ENCODE measurements around the gene SLC37A4. TPM values are rescaled to one million over a fixed set of nuclear protein-coding genes. Genes with fewer than 3 reads are reported as not detected.

The SLC37A4 gene
- polyA plus RNA-seq, 1 of the 3 experiments (the other 2 are of a cell fraction) = 21.8 TPM

- Histone ChIP-seq H3K4me1 (ENCODE audit: control insufficient read depth in 1 of 2, insufficient read depth in 2 of 2, low read depth in 1 of 2, low read length in 1 of 2) (peaks cover 5 to 12% of the 10 kb centered on the region in 2 experiments; a peak in 2 of 4 replicates), H3K36me3 (replicated peaks in 1 of 2; ENCODE audit: control insufficient read depth in 1 of 2, insufficient read depth in 2 of 2, low read length in 1 of 2) (peaks cover 2 to 23% of the 10 kb centered on the region in 2 experiments), H3K27me3 (ENCODE audit: insufficient read depth) (no peaks in the 10 kb centered on the region), H3K79me2 (ENCODE audit: insufficient read depth) (no peaks in the 10 kb centered on the region), H3K4me3 (ENCODE audit: low read depth in 2 of 2, low read length in 1 of 2) (no peak overlapping the region), H3K27ac (ENCODE audit: low read depth in 2 of 2, low read length in 1 of 2) (no peak overlapping the region), H3K9ac (no peak overlapping the region), H2AFZ (ENCODE audit: low read depth) (no peak overlapping the region), H4K20me1 (ENCODE audit: insufficient read depth) (no peaks in the 10 kb centered on the region), H3K9me3 (no peaks in the 10 kb centered on the region), H3K4me2 (peak overlapping the region; percentile 94; the same call in 1 of the 2 replicates), H3F3A (replicated peaks; ENCODE audit: insufficient read depth) (peaks cover 3% of the 10 kb centered on the region), H3K9me2 (no peaks in the 10 kb centered on the region)
- WGBS (ENCODE audit: low lambda C conversion rate) = 100% methylated on average over 1 of the region's 1 CpG
- TF ChIP-seq USF1 (IDR thresholded peaks at IDR 0.05; ENCODE audit: borderline replicate concordance, low read depth) (no peak), CTCF (IDR thresholded peaks at IDR 0.05) (no peak), TAF1 (IDR thresholded peaks at IDR 0.05; ENCODE audit: borderline replicate concordance, low read depth, low read length) (no peak), MAX (IDR thresholded peaks at IDR 0.05; ENCODE audit: low read depth) (no peak), JUND (IDR thresholded peaks at IDR 0.05) (no peak), NFIC (IDR thresholded peaks at IDR 0.05; ENCODE audit: borderline replicate concordance) (no peak), SMC3 (IDR thresholded peaks at IDR 0.05; ENCODE audit: low read depth, low read length) (no peak), TCF12 (IDR thresholded peaks at IDR 0.05) (no peak), USF2 (IDR thresholded peaks at IDR 0.05; ENCODE audit: borderline replicate concordance, low read depth, low read length) (no peak), RAD21 (IDR thresholded peaks at IDR 0.05; ENCODE audit: low read length) (no peak), POLR2AphosphoS5 (IDR thresholded peaks at IDR 0.05; ENCODE audit: low read depth, low read length) (no peak), IRF3 (IDR thresholded peaks at IDR 0.05; ENCODE audit: low read depth, low read length) (no peak), GABPA (IDR thresholded peaks at IDR 0.05; ENCODE audit: low read depth) (no peak), TEAD4 (IDR thresholded peaks at IDR 0.05; ENCODE audit: borderline replicate concordance, insufficient read depth) (no peak), PBX3 (IDR thresholded peaks at IDR 0.05) (no peak), YY1 (IDR thresholded peaks at IDR 0.05; ENCODE audit: low read depth) (no peak), RXRA (IDR thresholded peaks at IDR 0.05; ENCODE audit: borderline replicate concordance, low read depth) (no peak), MEF2A (IDR thresholded peaks at IDR 0.05; ENCODE audit: borderline replicate concordance, low read depth) (no peak), ZBTB33 (IDR thresholded peaks at IDR 0.05; ENCODE audit: borderline replicate concordance, low read depth) (no peak)
- no peak for DNase-seq
- CTCF ChIA-PET = interaction anchor here (1.6 to 3.0 kb wide), 3 partner anchors 9 to 19 kb away, joined by 4 to 16 read pairs (median 13); partner anchors contain the start of genes RPS25 and TRAPPC4
- POLR2A ChIA-PET = interaction anchor here (2.0 kb wide), 1 partner anchor 10 kb away, joined by 6 read pairs; the partner anchor contains the start of genes RPS25 and TRAPPC4
These were observed 1.7 kb downstream of the SLC37A4 start for GRCh38 chr11:119029069-119029339.
